ENCODE results near the gene CCER1. TPM values are rescaled to one million over a fixed set of nuclear protein-coding genes. Genes with fewer than 3 reads are reported as not detected.

Gene CCER1
- polyA plus RNA-seq, 1 donor = not detected

DNA sequence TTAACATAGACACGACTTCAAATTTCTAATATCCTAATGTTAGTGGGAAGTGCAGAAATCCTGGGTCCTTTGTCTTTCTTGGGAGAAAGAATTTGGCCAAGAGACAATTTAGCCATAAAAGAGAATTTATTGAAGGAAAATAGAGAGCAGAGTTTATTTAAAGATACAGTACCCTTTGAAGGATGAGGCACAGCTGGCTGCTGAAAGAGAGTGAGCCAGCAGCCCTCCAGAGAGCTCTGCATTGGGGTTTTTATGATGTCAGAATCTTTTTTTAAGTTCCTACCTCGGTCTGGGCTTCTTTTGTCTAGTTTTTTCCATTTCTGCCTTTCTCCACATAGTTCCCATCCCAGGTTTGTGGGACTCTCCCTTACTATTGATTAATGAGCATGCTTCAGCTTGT is 37.5 kb downstream of the CCER1 start:
- DNase-seq = no peak

DNA sequence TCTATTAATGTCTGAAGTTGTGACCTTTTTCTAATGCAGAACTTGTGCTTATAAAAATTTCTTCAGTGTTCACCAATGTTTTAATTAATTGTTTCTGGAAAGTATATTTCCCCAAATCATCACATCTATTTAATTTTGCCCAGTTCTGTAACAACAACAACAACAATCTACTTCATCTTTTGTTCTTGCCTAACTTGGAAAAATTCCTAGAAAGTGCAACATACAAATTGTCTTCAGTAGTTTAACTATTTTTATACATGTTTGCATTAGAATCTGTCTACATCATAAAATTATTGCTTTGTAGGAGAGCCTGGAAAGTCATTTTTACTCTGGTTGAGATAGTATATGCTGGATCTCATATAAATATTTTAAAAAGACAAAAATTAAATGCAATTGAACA is 38.5 kb downstream of the CCER1 start:
- no peak for DNase-seq

DNA sequence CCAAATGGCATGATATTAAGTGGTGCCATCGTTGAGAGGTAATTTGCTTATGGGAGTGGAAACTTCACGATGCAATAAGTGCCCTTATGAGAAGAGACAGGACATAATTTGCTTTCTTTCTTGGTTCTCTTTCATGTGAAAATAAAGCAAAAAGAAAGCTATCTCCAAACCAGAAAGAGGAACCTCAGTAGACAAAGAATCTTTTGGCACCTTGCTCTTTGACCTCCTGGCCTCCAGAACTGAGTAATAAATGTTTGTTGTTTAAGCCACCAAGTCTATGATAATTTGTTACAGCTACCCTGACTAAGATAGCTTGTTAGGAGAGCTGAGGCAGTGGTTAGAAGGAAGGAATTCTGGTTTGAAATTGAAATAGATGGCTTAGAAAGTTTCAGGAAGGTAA is 39.6 kb downstream of the CCER1 start:
- no peak for DNase-seq

DNA sequence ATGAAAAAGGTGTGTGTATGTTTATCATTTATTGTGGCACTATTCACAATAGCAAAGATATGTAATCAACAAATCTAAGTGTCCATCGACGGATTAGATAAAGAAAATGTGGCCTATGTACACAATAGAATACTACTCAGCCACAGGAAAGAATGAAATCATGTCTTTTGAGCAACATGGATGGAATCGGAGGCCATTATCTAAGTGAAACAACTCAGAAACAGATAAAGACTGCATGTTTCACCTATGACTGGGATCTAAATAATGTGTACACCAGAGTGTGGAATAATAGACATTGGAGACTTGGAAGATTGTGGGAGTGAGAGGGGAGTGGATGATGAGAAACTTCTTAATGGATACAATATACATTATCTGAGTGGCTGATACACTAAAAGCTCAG is 44.0 kb downstream of the CCER1 start:
- DNase-seq = no peak

DNA sequence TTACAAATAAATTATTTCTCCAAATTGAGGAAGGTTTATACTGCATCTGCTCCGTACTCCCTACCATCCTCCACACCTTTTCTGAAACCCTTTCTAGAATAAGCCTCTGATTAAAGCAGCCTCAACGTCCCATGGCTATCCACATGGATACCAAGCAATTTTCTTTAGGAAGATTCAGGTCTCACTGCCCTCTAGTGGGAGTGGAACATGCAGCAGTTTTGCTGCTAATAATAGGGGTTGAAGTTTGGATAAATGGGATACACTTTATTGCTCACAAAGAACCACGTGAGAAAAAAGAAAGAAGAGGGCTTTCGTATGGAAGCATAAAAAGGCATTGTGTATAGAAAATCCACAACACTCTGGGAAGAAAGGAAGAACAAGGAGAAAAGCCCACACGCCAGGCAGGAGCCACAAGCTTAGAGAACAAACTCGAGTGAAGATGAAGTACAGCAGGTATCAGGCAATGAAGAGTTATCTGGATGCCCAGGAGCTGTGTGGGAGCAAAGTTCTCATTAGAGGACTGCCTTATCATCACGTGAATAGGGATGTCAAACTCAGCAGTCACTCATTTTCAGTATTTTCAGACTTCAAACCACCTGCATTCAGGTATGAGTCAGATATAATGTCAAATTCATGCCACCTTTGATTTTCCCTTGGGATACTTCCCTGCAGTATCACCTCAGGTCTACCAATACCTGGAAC is 45.8 kb downstream of the CCER1 start:
- DNase-seq = peak; percentile 8

DNA sequence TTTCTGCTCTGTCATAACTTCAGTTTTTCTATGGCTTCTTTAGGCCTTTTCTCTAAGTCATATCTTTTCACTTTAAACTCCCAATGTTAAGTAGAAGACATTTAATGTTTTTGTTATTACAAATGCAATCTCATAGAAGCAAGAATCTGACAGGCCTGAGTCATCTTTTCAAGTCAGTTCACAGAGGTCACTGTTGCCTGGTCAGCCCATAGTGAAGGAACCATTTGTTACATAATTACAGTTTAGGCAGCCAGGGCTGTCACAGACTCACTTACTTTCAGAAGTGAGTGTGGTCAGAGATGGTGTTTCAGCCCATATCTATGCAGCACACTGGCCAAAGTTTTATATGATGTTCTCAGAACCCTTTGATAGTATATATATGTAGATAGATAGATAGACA is 46.5 kb downstream of the CCER1 start:
- no peak for DNase-seq

DNA sequence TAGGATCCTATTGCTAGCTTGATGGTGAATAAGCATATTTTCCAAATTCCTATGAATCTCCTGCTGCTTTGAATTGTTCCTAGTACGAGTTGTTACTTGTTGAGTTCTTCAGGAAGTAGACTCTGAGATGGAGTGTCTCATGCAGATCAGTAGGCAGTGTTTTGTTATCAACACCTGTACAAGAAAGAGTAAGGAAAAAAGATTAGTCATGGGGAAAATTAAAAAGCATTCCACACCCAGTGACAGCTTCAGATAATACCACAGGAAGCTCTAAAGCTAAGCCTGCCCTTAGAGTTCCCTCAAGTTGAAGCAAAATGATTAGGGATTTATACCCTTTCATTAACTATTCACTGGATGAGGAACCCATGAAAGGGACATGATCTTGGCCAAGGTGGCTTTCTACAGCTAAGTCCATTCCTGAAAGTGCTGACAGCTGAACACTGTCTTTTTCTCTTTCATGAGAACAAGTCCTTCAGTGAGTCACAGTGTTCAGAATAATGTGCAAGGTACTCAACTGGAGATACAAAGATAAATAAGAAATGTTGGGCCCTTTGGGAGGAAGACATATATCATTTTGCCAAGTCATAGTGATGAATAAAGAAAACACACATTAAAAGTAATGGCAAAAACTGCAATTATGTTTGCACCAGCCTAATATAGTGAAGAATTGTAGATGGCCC is 49.1 kb downstream of the CCER1 start:
- no peak for DNase-seq

DNA sequence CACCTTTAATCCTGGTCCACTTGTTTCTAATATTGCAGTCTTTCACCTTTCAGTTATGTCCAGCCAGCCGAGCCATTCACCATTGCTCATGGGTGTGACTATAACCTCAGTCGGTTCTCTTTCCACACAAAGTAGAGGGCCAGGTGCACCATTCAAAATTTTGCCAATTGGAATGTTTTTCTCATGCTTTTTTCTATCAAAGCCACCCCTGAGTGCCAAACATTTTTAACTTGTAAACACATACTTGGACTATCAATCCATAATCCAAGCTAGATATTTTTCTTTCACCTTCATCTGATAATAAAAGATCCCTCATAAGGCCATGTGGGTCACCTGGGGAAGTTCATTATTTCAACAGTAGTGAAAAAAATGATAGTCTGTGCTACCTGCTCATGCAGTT is 52.4 kb downstream of the CCER1 start:
- DNase-seq = no peak

Other genes starting within 250 kb of the CCER1 start
- not detected for gene EPYC, start 49.8 kb upstream of the CCER1 start, polyA plus RNA-seq (ENCODE audit: insufficient read length)
- 16.7 TPM for gene KERA, start 102.8 kb upstream of the CCER1 start, polyA plus RNA-seq (ENCODE audit: insufficient read length)
- gene LUM, start 156.3 kb upstream of the CCER1 start, polyA plus RNA-seq (ENCODE audit: insufficient read length) = 424 TPM
- gene DCN, start 227.6 kb upstream of the CCER1 start, polyA plus RNA-seq (ENCODE audit: insufficient read length) = 1,243 TPM